HG02885 (cell line): ENCODE data around the gene NLRP14.
A peak's percentile ranks its signal among the peaks of the same experiment; 100 is the strongest.

Experiments
- ATAC-seq: cut with Tn5 transposase; IDR thresholded peaks from one replicate; pipeline ENCODE4 v1.9.1; 2021; ENCODE audit warnings: mild to moderate bottlenecking; ENCODE audit not compliant: unreplicated experiment, poor library complexity

NLRP14 gene

DNA sequence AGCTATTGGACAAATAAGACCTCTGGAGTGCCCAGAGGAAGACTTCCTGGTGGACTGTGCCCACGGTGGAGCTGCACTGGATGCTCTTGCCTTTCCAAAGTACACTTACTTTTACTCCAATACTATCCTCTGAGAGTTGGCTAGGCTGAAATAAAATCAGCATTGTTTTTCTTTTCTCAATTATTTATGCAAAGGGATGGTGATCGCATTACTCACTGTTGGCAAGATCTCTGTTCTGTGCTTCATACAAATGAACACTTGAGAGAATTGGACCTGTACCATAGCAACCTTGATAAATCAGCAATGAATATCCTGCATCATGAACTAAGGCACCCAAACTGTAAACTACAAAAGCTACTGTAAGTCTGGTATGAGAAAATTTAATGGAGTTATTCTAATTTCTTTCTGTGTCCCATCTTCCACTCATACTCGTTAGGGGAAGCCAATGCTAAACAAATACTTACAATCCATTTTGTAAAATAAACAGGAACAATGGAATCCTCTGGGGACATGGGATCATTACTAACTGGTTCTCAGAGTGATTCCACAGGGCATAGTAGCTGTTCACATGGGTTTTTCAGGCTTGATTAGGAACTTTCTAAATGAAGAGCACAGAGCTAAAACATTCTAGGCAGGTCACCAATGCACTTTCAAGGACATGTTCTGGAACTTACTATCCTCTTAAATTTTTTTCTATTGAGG is 26.3 kb downstream of the NLRP14 start:
- ATAC-seq = no peak

GRCh38 chr11:7050191-7050590 is 29.9 kb downstream of the NLRP14 start:
- peak; percentile 93 for ATAC-seq

DNA sequence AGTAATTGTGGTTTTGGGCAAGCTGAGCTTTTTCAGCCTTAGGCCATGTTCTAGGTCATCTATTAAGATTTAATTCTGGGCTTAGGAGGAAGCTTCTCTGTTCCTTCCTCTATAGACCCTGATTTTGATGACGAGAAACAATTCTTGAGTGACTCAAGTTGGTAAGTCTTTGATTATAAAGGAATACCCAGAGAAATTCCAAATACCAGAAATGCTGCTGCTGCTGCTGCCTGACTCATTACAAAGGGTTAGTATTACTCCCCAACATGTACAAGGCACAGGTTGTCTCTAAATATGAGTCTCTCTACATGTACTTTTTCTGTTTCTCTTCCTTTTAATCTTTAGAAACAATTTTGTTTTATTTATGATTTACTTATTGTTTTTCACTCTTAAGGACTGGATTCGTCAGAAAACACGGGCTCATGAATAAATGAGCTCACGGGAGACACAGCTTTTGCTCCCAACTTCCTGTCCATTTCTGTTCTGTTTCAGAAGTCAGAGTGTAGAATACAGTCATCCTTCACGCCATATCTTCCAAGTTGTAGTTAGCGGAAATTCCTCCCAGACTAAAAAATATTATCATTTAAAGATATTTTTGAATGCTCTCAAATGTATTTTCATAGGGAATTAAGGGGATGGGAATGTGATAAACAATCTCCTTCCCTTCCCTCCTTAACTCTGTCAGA is 36.7 kb downstream of the NLRP14 start:
- peak; percentile 44 for ATAC-seq

- ATAC-seq = no peak
Observed at GRCh38 chr11:7057641-7058040, 37.4 kb downstream of the NLRP14 start.

GRCh38 chr11:7060868-7061267 is 40.6 kb downstream of the NLRP14 start:
- no peak for ATAC-seq

GRCh38 chr11:7062534-7062933 is 42.3 kb downstream of the NLRP14 start:
- no peak for ATAC-seq

GRCh38 chr11:7072401-7073028 is 52.2 kb downstream of the NLRP14 start:
- no peak for ATAC-seq

- ATAC-seq = no peak
Observed at GRCh38 chr11:7077101-7077500, 56.8 kb downstream of the NLRP14 start.

DNA sequence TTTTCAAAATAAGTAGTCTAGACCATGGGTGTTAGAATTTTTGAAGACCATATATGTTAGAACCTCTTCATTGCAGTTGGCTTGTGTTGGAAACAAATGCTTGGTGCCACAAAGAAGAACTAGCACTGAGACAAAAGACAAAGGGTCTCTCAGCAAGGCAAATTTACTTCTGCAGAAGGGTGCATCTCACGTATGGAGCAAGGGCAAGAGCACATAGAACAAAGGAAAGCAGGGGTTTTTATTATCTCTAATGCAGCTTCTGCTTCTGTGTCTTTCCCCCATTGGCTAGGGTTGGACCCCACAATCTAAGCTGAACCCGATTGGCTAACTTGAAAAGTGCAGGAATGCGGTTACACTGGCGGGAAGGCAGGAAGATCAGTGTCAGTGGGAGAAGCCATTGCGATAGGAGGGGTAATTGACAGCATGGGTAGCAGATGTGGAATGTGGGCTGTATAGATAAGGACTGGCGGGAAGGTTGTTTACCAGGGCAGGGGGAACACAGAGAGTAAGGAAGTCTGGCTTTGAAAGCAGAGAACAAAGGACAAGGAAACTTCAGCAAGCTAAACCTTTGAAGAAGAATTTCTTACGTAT is 59.4 kb downstream of the NLRP14 start:
- no peak for ATAC-seq

DNA sequence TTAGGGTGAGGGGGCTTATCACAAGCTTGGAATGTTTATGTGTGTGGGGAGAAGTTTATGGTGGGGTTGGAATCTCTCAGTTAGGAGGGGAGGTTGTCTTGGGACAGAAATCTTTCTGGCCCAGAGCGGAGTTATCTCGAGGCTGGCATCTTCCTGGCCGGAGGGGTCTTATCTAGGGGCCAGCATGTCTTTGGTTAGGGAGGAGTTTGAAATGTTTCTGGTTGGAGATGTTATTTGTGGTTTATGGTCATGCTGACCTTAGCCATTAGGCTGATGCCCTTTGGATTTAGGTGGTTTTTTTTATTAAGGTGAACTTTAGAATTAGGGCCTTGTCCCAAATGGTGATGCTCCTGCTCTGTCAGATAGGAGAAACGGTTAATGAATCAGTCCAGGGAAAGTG is 60.6 kb downstream of the NLRP14 start:
- ATAC-seq = no peak

DNA sequence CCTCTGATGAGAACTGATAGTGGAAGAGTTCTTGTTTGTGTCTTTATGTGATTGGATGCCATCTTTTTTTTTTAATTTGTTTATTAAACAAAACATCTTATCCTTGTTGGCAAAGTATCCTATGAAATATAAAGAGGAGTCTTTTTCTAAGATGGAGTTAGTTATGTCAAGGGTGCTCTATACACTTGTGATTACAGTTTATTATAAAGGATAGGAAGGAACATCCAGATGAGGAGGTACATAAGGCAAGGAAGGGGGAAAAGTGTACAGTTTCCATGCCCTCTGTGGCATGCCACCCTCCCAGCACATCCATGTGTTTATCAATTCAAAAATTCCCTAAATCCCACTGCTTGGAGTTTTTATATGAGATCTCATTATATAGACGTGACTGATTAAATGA is 61.2 kb downstream of the NLRP14 start:
- ATAC-seq = no peak

DNA sequence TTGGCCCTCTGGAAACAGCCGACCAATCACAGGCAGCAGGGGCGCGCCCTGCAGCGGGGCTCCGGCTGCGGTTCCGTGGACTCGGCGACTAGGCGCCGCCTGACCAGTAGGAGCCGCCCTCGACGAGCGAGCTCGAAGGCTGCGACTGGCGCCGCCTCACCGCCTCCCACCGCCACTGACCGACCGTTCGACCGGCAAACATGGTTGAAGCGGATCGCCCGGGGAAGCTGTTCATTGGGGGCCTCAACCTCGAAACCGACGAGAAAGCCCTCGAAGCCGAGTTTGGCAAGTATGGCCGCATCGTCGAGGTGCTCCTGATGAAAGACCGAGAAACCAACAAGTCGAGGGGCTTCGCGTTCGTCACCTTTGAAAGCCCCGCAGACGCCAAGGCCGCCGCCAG is 68.6 kb downstream of the NLRP14 start, which contains the start of gene RBMXL2:
Gene RBMXL2 (plus strand): TSS at position 78 of the 400 bp plus-strand sequence. CDS start 123 bp downstream, at position 201.
- no peak for ATAC-seq

DNA sequence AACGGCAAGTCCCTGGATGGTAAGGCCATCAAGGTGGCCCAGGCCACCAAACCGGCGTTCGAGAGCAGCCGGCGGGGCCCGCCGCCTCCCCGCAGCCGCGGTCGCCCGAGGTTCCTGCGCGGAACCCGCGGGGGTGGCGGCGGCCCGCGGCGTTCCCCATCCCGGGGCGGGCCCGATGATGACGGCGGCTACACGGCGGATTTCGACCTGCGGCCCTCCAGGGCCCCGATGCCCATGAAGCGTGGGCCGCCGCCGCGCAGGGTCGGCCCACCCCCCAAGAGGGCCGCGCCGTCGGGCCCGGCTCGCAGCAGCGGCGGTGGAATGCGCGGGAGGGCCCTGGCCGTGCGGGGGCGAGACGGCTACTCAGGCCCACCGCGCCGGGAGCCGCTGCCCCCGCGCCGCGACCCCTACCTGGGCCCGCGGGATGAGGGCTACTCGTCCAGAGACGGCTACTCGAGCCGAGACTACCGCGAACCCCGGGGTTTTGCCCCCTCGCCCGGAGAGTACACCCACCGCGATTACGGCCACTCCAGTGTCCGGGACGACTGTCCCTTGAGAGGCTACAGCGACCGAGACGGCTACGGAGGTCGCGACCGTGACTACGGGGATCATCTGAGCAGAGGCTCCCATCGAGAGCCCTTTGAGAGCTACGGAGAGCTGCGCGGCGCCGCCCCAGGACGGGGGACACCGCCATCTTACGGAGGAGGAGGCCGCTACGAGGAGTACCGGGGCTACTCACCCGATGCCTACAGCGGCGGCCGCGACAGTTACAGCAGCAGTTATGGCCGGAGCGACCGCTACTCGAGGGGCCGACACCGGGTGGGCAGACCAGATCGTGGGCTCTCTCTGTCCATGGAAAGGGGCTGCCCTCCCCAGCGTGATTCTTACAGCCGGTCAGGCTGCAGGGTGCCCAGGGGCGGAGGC is 69.3 kb downstream of the NLRP14 start:
- no peak for ATAC-seq

DNA sequence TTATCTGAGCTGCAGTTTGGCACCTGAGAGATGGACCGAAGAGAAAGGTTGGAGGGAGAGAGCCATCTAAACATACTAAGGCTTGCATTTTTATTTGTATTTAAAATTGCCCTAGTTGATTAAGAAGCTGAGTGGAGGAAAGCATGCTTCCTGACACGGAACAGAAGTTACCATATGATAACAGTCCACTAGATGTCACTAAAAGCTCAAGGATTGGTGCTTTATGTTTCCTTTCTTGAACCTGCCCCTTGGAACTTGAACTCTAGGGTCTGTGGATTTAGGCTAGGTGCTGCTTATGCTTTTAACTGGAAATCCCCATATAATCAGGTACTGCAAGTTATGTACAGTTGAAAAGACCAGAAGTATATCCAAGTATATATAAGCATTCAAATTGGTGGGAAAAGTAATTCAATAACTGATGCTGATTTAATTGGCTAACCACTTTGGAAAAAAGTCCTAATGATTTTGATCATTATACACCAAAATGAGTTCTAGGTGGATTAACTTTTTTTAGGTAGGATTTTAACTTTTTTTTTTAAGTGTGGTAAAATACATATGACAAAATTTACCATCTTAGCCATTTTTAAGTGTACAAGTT is 78.1 kb downstream of the NLRP14 start:
- peak; percentile 91 for ATAC-seq

GRCh38 chr11:7115780-7116179 is 95.5 kb downstream of the NLRP14 start:
- no peak for ATAC-seq

- no peak for ATAC-seq
Observed at GRCh38 chr11:7116370-7116769, 96.1 kb downstream of the NLRP14 start.
